Measurements from ENCODE around the gene DIO1. TPM values are rescaled to one million over a fixed set of nuclear protein-coding genes. Genes with fewer than 3 reads are reported as not detected.

DIO1 gene
- total RNA-seq, 1 donor from 2014 or later = 1.3 TPM

- DNase-seq (ENCODE audit: low spot score, unreplicated experiment) = no peak
- Mint-ChIP-seq H3K36me3 (ENCODE audit: insufficient read depth) (no peaks in the 10 kb centered on the region), H3K27me3 (no peaks in the 10 kb centered on the region), H3K27ac (no peak overlapping the region), H3K9me3 (ENCODE audit: low read depth) (no peaks in the 10 kb centered on the region), H3K4me3 (ENCODE audit: low read depth) (no peak overlapping the region), H3K4me1 (ENCODE audit: low read depth) (peaks cover 11% of the 10 kb centered on the region)
- TF ChIP-seq CTCF (IDR thresholded peaks at IDR 0.05; ENCODE audit: unreplicated experiment) = no peak
Measured at GRCh38 chr1:53896635-53897229, 2.7 kb downstream of the DIO1 start.

- Mint-ChIP-seq H3K27me3 (no peaks in the 10 kb centered on the region), H3K4me1 (ENCODE audit: low read depth) (peaks cover 6% of the 10 kb centered on the region), H3K4me3 (ENCODE audit: low read depth) (no peak overlapping the region), H3K27ac (no peak overlapping the region), H3K9me3 (ENCODE audit: low read depth) (no peaks in the 10 kb centered on the region), H3K36me3 (ENCODE audit: insufficient read depth) (no peaks in the 10 kb centered on the region)
- no peak for DNase-seq (ENCODE audit: low spot score, unreplicated experiment)
- no peak for TF ChIP-seq CTCF (IDR thresholded peaks at IDR 0.05; ENCODE audit: unreplicated experiment)
Measured at GRCh38 chr1:53899206-53899628, 5.2 kb downstream of the DIO1 start.

GRCh38 chr1:53899708-53900107 is 5.7 kb downstream of the DIO1 start:
- H3K27me3 Mint-ChIP-seq = no peaks in the 10 kb centered on the region
- DNase-seq (ENCODE audit: low spot score, unreplicated experiment) = no peak
- no peak overlapping the region for H3K27ac Mint-ChIP-seq
- no peak overlapping the region for H3K4me3 Mint-ChIP-seq (ENCODE audit: low read depth)
- no peaks in the 10 kb centered on the region for H3K36me3 Mint-ChIP-seq (ENCODE audit: insufficient read depth)
- TF ChIP-seq CTCF (IDR thresholded peaks at IDR 0.05; ENCODE audit: unreplicated experiment) = no peak
- H3K9me3 Mint-ChIP-seq (ENCODE audit: low read depth) = no peaks in the 10 kb centered on the region
- peaks cover 4% of the 10 kb centered on the region for H3K4me1 Mint-ChIP-seq (ENCODE audit: low read depth)

GRCh38 chr1:53902235-53903138 is 8.5 kb downstream of the DIO1 start:
- Mint-ChIP-seq H3K36me3 (ENCODE audit: insufficient read depth) (no peaks in the 10 kb centered on the region), H3K27ac (peak overlapping the region; percentile 17)

More at GRCh38 chr1:53902235-53903138, 8.5 kb downstream of the DIO1 start:
- TF ChIP-seq CTCF (IDR thresholded peaks at IDR 0.05; ENCODE audit: unreplicated experiment) = no peak
- no peak overlapping the region for H3K4me3 Mint-ChIP-seq (ENCODE audit: low read depth)
- H3K9me3 Mint-ChIP-seq (ENCODE audit: low read depth) = no peaks in the 10 kb centered on the region
- DNase-seq (ENCODE audit: low spot score, unreplicated experiment) = no peak
- H3K27me3 Mint-ChIP-seq = no peaks in the 10 kb centered on the region
- peaks cover 2% of the 10 kb centered on the region for H3K4me1 Mint-ChIP-seq (ENCODE audit: low read depth)
